ENCODE data around the gene PDE6B. TPM values are rescaled to one million over a fixed set of nuclear protein-coding genes. Genes with fewer than 3 reads are reported as not detected.
A peak's percentile ranks its signal among the peaks of the same experiment; 100 is the strongest.

Gene PDE6B
- total RNA-seq, 4 donors from 2014 or later = 0.81 to 5.5 (median 1.8) TPM

- Histone ChIP-seq H3K4me3 (peak overlapping the region; percentile 70 to 89), H3K27ac (peak overlapping the region; percentile 74 to 99 (median 93)), H3K27me3 (peaks cover 24% of the 10 kb centered on the region), H3K9me3 (no peaks in the 10 kb centered on the region), H3K36me3 (peaks cover 0 to 28% of the 10 kb centered on the region in 2 donors), H3K4me1 (peaks cover 0 to 32% (median 16%) of the 10 kb centered on the region in 3 donors)
- TF ChIP-seq POLR2AphosphoS5 (IDR thresholded peaks at IDR 0.05) (no peak), CTCF (IDR thresholded peaks at IDR 0.05) (no peak), POLR2A (IDR thresholded peaks at IDR 0.05) (no peak), EP300 (IDR thresholded peaks at IDR 0.05) (no peak)
- WGBS, 2 donors (ENCODE audit: low coverage in 1 of 2) = 90% methylated on average over 6 of the region's 26 CpGs; no CpG with 5 or more reads in 1 of the 2 donors
- ATAC-seq = peak; percentile 7
Observed at GRCh38 chr4:675036-675882, 49.9 kb downstream of the PDE6B start.

- TF ChIP-seq EP300 (IDR thresholded peaks at IDR 0.05) (no peak), CTCF (IDR thresholded peaks at IDR 0.05) (no peak), POLR2AphosphoS5 (IDR thresholded peaks at IDR 0.05) (no peak), POLR2A (IDR thresholded peaks at IDR 0.05) (no peak)
- Histone ChIP-seq H3K4me1 (peaks cover 0 to 42% (median 22%) of the 10 kb centered on the region in 3 donors), H3K36me3 (peaks cover 0 to 19% of the 10 kb centered on the region in 2 donors), H3K9me3 (no peaks in the 10 kb centered on the region), H3K4me3 (no peak overlapping the region), H3K27ac (no peak overlapping the region), H3K27me3 (peaks cover 33% of the 10 kb centered on the region)
- 40 to 80% methylated on average over 1 of the region's 19 CpGs for WGBS, 2 donors (ENCODE audit: low coverage in 1 of 2)
- no peak for ATAC-seq
Observed at GRCh38 chr4:675980-676870, 50.9 kb downstream of the PDE6B start.

- H3K27me3 ChIP-seq = peaks cover 38% of the 10 kb centered on the region
- H3K9me3 ChIP-seq = no peaks in the 10 kb centered on the region
- H3K4me3 ChIP-seq = no peak overlapping the region
- WGBS, 2 donors (ENCODE audit: low coverage in 1 of 2) = 60% methylated on average over 1 of the region's 8 CpGs; no CpG with 5 or more reads in 1 of the 2 donors
- TF ChIP-seq POLR2A (IDR thresholded peaks at IDR 0.05) (no peak), CTCF (IDR thresholded peaks at IDR 0.05) (no peak)
- H3K4me1 ChIP-seq = peaks cover 0 to 47% (median 22%) of the 10 kb centered on the region in 3 donors
- peaks cover 0 to 13% of the 10 kb centered on the region in 2 donors for H3K36me3 ChIP-seq
- no peak for ATAC-seq
- no peak overlapping the region for H3K27ac ChIP-seq
Observed at GRCh38 chr4:676871-677235, 51.5 kb downstream of the PDE6B start.

- peaks cover 0 to 48% (median 22%) of the 10 kb centered on the region in 3 donors for H3K4me1 ChIP-seq
- no peak overlapping the region for H3K4me3 ChIP-seq
- 80 to 100% methylated on average over 2 to 3 of the region's 26 CpGs for WGBS, 2 donors (ENCODE audit: low coverage in 1 of 2)
- H3K27ac ChIP-seq = no peak overlapping the region
- H3K27me3 ChIP-seq = peaks cover 46% of the 10 kb centered on the region
- H3K36me3 ChIP-seq = peaks cover 0 to 4% of the 10 kb centered on the region in 2 donors
- TF ChIP-seq CTCF (IDR thresholded peaks at IDR 0.05) = no peak
- no peak for TF ChIP-seq POLR2A (IDR thresholded peaks at IDR 0.05)
- TF ChIP-seq EP300 (IDR thresholded peaks at IDR 0.05) = no peak
- TF ChIP-seq POLR2AphosphoS5 (IDR thresholded peaks at IDR 0.05) = no peak
- no peak for ATAC-seq
- H3K9me3 ChIP-seq = no peaks in the 10 kb centered on the region
Observed at GRCh38 chr4:677431-678293, 52.3 kb downstream of the PDE6B start.

Data from gastroesophageal sphincter (tissue), 4 donors.